Activated T-cell treated with anti-CD3 and anti-CD28 coated beads, Interleukin-2, amount 50 U/mL, for 4 hours (primary cell): ENCODE data around the gene LIMS1. TPM values are rescaled to one million over a fixed set of nuclear protein-coding genes. Genes with fewer than 3 reads are reported as not detected.
A peak's percentile ranks its signal among the peaks of the same experiment; 100 is the strongest.

Source experiments
- ATAC-seq, 2 donors: fragments of 200-7000 bp; cut with Tn5 transposase; one replicate each; pipeline ENCODE4 v1.10.0; 2021
- DNase-seq: peaks from one replicate; pipeline ENCODE4 v3.0.0-alpha.2; 2020
- H3K27me3 Mint-ChIP-seq: one replicate; pipeline ENCODE4 v1.8.0; 2021; ENCODE audit warnings: low read depth, mixed read lengths
- H3K36me3 Mint-ChIP-seq: one replicate; pipeline ENCODE4 v1.8.0; 2022; ENCODE audit warnings: mixed read lengths; ENCODE audit not compliant: insufficient read depth
- H3K4me1 Mint-ChIP-seq: one replicate; pipeline ENCODE4 v1.8.0; 2021; ENCODE audit warnings: low read depth, mixed read lengths
- H3K4me3 Mint-ChIP-seq: one replicate; pipeline ENCODE4 v1.8.0; 2021; ENCODE audit warnings: mild to moderate bottlenecking, moderate library complexity, mixed read lengths
- H3K9me3 Mint-ChIP-seq: one replicate; pipeline ENCODE4 v1.8.0; 2021; ENCODE audit warnings: mixed read lengths
- total RNA-seq, 3 donors: library from RNA; stranded (reverse); gene quantifications; one replicate each; pipeline ENCODE4 v1.2.1, GENCODE V29; 2021

The LIMS1 gene
- total RNA-seq, 3 donors from 2014 or later = 40.2 to 45.0 (median 41.2) TPM

- Mint-ChIP-seq H3K36me3 (no peaks in the 10 kb centered on the region), H3K9me3 (no peaks in the 10 kb centered on the region), H3K27me3 (no peaks in the 10 kb centered on the region), H3K4me1 (peaks cover 40% of the 10 kb centered on the region), H3K4me3 (no peak overlapping the region)
- DNase-seq (peak; percentile 50), ATAC-seq (no peak)
Observed at GRCh38 chr2:108607706-108608301, 73.5 kb downstream of the LIMS1 start.

- Mint-ChIP-seq H3K4me1 (peaks cover 68% of the 10 kb centered on the region), H3K9me3 (no peaks in the 10 kb centered on the region), H3K36me3 (no peaks in the 10 kb centered on the region), H3K27me3 (no peaks in the 10 kb centered on the region), H3K4me3 (no peak overlapping the region)
- no peak for DNase-seq
- no peak for ATAC-seq
Observed at GRCh38 chr2:108611021-108611420, 76.8 kb downstream of the LIMS1 start.

GRCh38 chr2:108612153-108612513, 77.9 kb downstream of the LIMS1 start:
- Mint-ChIP-seq H3K36me3 (no peaks in the 10 kb centered on the region), H3K9me3 (no peaks in the 10 kb centered on the region), H3K4me1 (peaks cover 75% of the 10 kb centered on the region), H3K27me3 (no peaks in the 10 kb centered on the region), H3K4me3 (peak overlapping the region; percentile 46)
- no peak for DNase-seq
- ATAC-seq = peak; percentile 74 to 75

GRCh38 chr2:108612514-108613183, 78.4 kb downstream of the LIMS1 start:
- H3K9me3 Mint-ChIP-seq = no peaks in the 10 kb centered on the region
- H3K4me3 Mint-ChIP-seq = peak overlapping the region; percentile 46
- peak; percentile 87 to 88 for ATAC-seq
- no peaks in the 10 kb centered on the region for H3K36me3 Mint-ChIP-seq
- DNase-seq = peak; percentile 31
- no peaks in the 10 kb centered on the region for H3K27me3 Mint-ChIP-seq
- peaks cover 79% of the 10 kb centered on the region for H3K4me1 Mint-ChIP-seq

GRCh38 chr2:108613261-108614042, 79.2 kb downstream of the LIMS1 start:
- ATAC-seq = no peak
- DNase-seq = no peak
- Mint-ChIP-seq H3K9me3 (no peaks in the 10 kb centered on the region), H3K4me1 (peaks cover 84% of the 10 kb centered on the region), H3K27me3 (no peaks in the 10 kb centered on the region), H3K4me3 (no peak overlapping the region), H3K36me3 (no peaks in the 10 kb centered on the region)

GRCh38 chr2:108614043-108614545, 79.8 kb downstream of the LIMS1 start:
- peaks cover 84% of the 10 kb centered on the region for H3K4me1 Mint-ChIP-seq
- DNase-seq = no peak
- H3K4me3 Mint-ChIP-seq = peak overlapping the region; percentile 7
- no peak for ATAC-seq
- no peaks in the 10 kb centered on the region for H3K36me3 Mint-ChIP-seq
- no peaks in the 10 kb centered on the region for H3K9me3 Mint-ChIP-seq
- H3K27me3 Mint-ChIP-seq = no peaks in the 10 kb centered on the region

GRCh38 chr2:108614659-108615058, 80.4 kb downstream of the LIMS1 start:
- DNase-seq = no peak
- ATAC-seq = no peak
- H3K27me3 Mint-ChIP-seq = no peaks in the 10 kb centered on the region
- H3K4me3 Mint-ChIP-seq = no peak overlapping the region
- H3K9me3 Mint-ChIP-seq = no peaks in the 10 kb centered on the region
- H3K36me3 Mint-ChIP-seq = no peaks in the 10 kb centered on the region
- H3K4me1 Mint-ChIP-seq = peaks cover 84% of the 10 kb centered on the region

- Mint-ChIP-seq H3K36me3 (no peaks in the 10 kb centered on the region), H3K4me1 (peaks cover 90% of the 10 kb centered on the region), H3K27me3 (no peaks in the 10 kb centered on the region), H3K9me3 (no peaks in the 10 kb centered on the region), H3K4me3 (no peak overlapping the region)
- no peak for DNase-seq
- ATAC-seq = no peak
Observed at GRCh38 chr2:108615480-108616090, 81.3 kb downstream of the LIMS1 start.

- no peaks in the 10 kb centered on the region for H3K27me3 Mint-ChIP-seq
- no peak overlapping the region for H3K4me3 Mint-ChIP-seq
- no peaks in the 10 kb centered on the region for H3K36me3 Mint-ChIP-seq
- no peak for ATAC-seq
- no peaks in the 10 kb centered on the region for H3K9me3 Mint-ChIP-seq
- no peak for DNase-seq
- H3K4me1 Mint-ChIP-seq = peaks cover 91% of the 10 kb centered on the region
Observed at GRCh38 chr2:108616318-108616717, 82.0 kb downstream of the LIMS1 start.

- Mint-ChIP-seq H3K9me3 (no peaks in the 10 kb centered on the region), H3K27me3 (no peaks in the 10 kb centered on the region), H3K4me3 (no peak overlapping the region), H3K36me3 (no peaks in the 10 kb centered on the region), H3K4me1 (peaks cover 91% of the 10 kb centered on the region)
- no peak for DNase-seq
- ATAC-seq = no peak
Observed at GRCh38 chr2:108616751-108617161, 82.5 kb downstream of the LIMS1 start.

GRCh38 chr2:108617617-108618016, 83.3 kb downstream of the LIMS1 start:
- Mint-ChIP-seq H3K27me3 (no peaks in the 10 kb centered on the region), H3K36me3 (no peaks in the 10 kb centered on the region), H3K9me3 (no peaks in the 10 kb centered on the region), H3K4me1 (peaks cover 89% of the 10 kb centered on the region), H3K4me3 (no peak overlapping the region)
- DNase-seq (no peak), ATAC-seq (no peak)

GRCh38 chr2:108619925-108620620, 85.8 kb downstream of the LIMS1 start:
- Mint-ChIP-seq H3K4me1 (peaks cover 81% of the 10 kb centered on the region), H3K9me3 (no peaks in the 10 kb centered on the region), H3K27me3 (no peaks in the 10 kb centered on the region), H3K36me3 (no peaks in the 10 kb centered on the region), H3K4me3 (peak overlapping the region; percentile 77)
- no peak for DNase-seq
- no peak for ATAC-seq

GRCh38 chr2:108620656-108621055, 86.4 kb downstream of the LIMS1 start:
- DNase-seq (no peak), ATAC-seq (no peak)
- Mint-ChIP-seq H3K9me3 (no peaks in the 10 kb centered on the region), H3K36me3 (no peaks in the 10 kb centered on the region), H3K4me1 (peaks cover 82% of the 10 kb centered on the region), H3K27me3 (no peaks in the 10 kb centered on the region), H3K4me3 (peak overlapping the region; percentile 77)

GRCh38 chr2:108621087-108621559, 86.9 kb downstream of the LIMS1 start:
- H3K4me1 Mint-ChIP-seq = peaks cover 82% of the 10 kb centered on the region
- no peaks in the 10 kb centered on the region for H3K27me3 Mint-ChIP-seq
- ATAC-seq = peak; percentile 97 to 98
- H3K36me3 Mint-ChIP-seq = no peaks in the 10 kb centered on the region
- H3K4me3 Mint-ChIP-seq = peak overlapping the region; percentile 77
- H3K9me3 Mint-ChIP-seq = no peaks in the 10 kb centered on the region
- peak; percentile 73 for DNase-seq
